Measurements from ENCODE around the gene TACC2.

DNA sequence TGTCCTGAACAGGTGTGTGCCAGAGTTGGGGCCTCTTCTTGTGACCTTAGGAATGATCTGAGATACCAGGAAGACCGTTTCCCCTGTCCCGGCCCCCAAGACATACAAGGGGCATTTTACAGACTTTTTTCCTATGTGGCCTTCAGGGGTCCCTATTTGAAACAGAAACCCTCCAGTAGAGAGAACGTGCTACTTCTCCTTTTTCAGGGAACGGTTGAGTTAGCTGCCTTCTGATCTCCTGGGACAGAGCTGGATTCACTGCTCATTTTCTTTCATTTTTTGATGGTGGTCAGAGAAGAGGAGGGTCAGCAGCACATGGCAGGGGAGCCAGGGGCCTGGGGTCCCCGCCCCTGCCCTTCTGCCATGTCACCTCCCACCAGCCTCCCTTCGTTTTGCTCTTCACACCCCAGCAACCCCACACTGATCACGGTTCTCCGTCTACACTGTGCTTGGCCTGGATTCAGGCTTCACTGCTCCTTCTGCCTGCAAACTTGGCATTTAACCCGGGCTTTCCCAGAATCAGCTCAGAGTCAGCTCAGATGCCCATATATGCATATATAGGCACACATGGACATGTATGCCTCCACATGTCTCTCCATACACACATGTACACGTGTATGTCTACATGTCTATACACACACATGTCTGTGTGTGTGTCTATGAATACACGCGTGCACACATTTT is 144.1 kb downstream of the TACC2 start:
- TF ChIP-seq EGR1 (conservative IDR thresholded peaks at IDR 0.05) (no peak), POLR3A (IDR thresholded peaks at IDR 0.05; ENCODE audit: borderline replicate concordance, extremely low read depth, insufficient read depth, insufficient read length) (no peak), ZBTB7A (IDR thresholded peaks at IDR 0.05; ENCODE audit: borderline replicate concordance, control insufficient read depth, low read depth, low read length) (no peak), EP300 (IDR thresholded peaks at IDR 0.05; ENCODE audit: low read length) (no peak), BCL6 (CRISPR knock-in tag; IDR thresholded peaks at IDR 0.05) (no peak), PHB2 (IDR thresholded peaks at IDR 0.05; ENCODE audit: low read depth) (no peak), CEBPB (tag; IDR thresholded peaks at IDR 0.05) (no peak), MCM2 (IDR thresholded peaks at IDR 0.05; ENCODE audit: low read depth) (no peak)
- TF ChIP-seq, protein P1, sequence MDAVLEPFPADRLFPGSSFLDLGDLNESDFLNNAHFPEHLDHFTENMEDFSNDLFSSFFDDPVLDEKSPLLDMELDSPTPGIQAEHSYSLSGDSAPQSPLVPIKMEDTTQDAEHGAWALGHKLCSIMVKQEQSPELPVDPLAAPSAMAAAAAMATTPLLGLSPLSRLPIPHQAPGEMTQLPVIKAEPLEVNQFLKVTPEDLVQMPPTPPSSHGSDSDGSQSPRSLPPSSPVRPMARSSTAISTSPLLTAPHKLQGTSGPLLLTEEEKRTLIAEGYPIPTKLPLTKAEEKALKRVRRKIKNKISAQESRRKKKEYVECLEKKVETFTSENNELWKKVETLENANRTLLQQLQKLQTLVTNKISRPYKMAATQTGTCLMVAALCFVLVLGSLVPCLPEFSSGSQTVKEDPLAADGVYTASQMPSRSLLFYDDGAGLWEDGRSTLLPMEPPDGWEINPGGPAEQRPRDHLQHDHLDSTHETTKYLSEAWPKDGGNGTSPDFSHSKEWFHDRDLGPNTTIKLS (IDR thresholded peaks at IDR 0.05; ENCODE audit: borderline replicate concordance, low read depth), result no peak
- TF ChIP-seq, protein P2, sequence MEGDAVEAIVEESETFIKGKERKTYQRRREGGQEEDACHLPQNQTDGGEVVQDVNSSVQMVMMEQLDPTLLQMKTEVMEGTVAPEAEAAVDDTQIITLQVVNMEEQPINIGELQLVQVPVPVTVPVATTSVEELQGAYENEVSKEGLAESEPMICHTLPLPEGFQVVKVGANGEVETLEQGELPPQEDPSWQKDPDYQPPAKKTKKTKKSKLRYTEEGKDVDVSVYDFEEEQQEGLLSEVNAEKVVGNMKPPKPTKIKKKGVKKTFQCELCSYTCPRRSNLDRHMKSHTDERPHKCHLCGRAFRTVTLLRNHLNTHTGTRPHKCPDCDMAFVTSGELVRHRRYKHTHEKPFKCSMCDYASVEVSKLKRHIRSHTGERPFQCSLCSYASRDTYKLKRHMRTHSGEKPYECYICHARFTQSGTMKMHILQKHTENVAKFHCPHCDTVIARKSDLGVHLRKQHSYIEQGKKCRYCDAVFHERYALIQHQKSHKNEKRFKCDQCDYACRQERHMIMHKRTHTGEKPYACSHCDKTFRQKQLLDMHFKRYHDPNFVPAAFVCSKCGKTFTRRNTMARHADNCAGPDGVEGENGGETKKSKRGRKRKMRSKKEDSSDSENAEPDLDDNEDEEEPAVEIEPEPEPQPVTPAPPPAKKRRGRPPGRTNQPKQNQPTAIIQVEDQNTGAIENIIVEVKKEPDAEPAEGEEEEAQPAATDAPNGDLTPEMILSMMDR (IDR thresholded peaks at IDR 0.05 in 2 of 3, conservative IDR thresholded peaks at IDR 0.05 in 1 of 3; ENCODE audit: insufficient read depth in 2 of 3, low read depth in 1 of 3, low read length in 3 of 3), result no peak
